HG02571 (cell line): ENCODE measurements around the gene GALNT7.

Experiments used
- ATAC-seq: cut with Tn5 transposase; IDR thresholded peaks from one replicate; pipeline ENCODE4 v1.9.1; 2021; ENCODE audit warnings: mild to moderate bottlenecking, moderate library complexity; ENCODE audit not compliant: unreplicated experiment

The GALNT7 gene

GRCh38 chr4:173288698-173289352, 120.2 kb downstream of the GALNT7 start:
- ATAC-seq: peak; percentile 25

GRCh38 chr4:173289353-173289727, 120.7 kb downstream of the GALNT7 start:
- no peak for ATAC-seq

DNA sequence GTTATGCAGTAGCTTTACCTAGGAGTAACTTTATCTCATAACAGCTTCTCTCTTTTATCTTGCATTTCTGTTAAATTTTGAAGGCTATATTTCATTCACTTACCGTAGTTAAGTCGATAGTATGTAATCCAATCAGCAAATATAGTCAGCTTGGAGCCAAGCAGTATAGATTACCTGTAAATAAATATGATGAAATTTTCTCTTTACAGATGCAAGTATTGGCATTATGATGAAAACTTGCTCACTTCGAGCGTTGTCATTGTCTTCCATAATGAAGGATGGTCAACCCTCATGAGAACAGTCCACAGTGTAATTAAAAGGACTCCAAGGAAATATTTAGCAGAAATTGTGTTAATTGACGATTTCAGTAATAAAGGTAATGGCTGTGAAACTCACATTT, 123.3 kb downstream of the GALNT7 start:
- ATAC-seq: no peak

DNA sequence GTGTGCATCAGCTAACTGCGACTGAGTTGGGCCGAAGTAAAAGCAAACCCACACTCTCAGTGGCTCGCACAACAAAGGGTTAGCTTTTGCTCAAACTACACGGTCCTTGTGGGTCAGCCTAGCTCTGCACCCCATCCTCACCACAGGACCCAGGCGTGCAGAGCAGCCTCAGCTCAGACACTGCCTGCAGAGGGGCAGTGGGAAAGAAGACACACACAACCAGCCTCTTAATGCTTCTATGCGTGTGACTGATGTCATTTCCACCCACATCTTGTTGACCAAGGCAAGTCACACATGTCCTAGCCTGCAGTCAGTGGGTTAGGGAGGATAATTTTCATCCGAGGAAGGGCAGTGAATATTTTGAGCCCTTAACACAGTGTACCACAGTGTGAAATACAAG, 125.1 kb downstream of the GALNT7 start:
- no peak for ATAC-seq

- no peak for ATAC-seq
These were observed 125.8 kb downstream of the GALNT7 start for GRCh38 chr4:173294444-173294843.

- ATAC-seq: no peak
These were observed 133.0 kb downstream of the GALNT7 start for GRCh38 chr4:173301518-173302201.

- ATAC-seq: no peak
These were observed 139.2 kb downstream of the GALNT7 start for GRCh38 chr4:173307778-173308177.

GRCh38 chr4:173311368-173311767, 142.8 kb downstream of the GALNT7 start:
- ATAC-seq: no peak

- ATAC-seq: no peak
These were observed 146.1 kb downstream of the GALNT7 start for GRCh38 chr4:173314715-173315114.

GRCh38 chr4:173316060-173316459, 147.4 kb downstream of the GALNT7 start:
- no peak for ATAC-seq

DNA sequence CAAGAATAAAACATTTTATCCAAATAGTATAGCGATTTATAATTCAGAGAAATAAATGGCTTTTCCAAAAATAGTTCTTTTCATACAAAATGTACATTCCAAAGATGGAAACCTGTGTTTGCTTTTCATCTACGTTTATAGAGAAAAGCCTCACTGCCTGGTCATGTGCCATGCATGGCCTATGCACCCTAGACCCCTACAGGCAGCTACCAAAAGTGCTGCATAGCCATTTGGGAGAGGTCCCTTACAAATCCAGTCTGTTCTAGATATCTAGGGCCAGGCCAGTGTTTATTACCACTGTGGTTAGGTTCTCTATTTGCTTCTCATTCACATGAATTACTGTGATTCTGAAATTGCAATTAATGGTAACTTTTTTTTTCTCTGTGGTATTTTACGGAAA, 148.4 kb downstream of the GALNT7 start:
- no peak for ATAC-seq

- no peak for ATAC-seq
These were observed 149.6 kb downstream of the GALNT7 start for GRCh38 chr4:173318240-173318639.

GRCh38 chr4:173318648-173319211, 150.1 kb downstream of the GALNT7 start:
- ATAC-seq: no peak

GRCh38 chr4:173319696-173320095, 151.1 kb downstream of the GALNT7 start:
- no peak for ATAC-seq

DNA sequence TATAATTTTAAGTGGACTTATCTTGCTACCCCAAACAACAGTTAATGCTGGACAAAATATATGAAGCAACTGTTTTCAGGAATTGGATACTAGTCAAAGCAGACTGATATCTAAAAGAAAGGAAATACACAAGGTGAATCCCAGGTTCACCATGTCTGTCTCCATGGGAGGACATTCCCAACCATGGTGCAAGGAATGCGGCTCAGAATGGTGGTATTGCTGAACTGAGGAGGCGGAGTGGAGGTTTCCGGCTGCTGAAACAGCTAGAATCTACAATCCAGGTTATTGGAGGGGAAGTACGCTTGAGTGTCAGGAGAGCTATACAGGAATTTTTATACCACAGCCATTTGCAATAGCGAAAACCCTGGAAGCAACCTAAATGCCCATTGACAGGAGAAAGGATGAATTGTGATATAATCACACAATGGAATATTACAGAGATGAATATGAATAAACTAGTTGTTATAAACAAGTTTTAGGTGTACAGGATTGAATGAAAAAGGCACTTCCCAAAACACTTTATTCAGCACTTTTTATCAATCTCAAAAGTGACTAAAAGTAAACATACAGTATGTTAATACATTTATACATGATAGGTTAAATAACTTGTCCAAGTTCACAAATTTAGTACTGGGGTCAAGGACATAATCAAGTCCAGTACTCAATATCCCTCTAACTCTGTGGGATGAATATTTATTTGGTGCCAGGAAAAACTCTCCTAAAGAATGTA, 156.6 kb downstream of the GALNT7 start:
- no peak for ATAC-seq

DNA sequence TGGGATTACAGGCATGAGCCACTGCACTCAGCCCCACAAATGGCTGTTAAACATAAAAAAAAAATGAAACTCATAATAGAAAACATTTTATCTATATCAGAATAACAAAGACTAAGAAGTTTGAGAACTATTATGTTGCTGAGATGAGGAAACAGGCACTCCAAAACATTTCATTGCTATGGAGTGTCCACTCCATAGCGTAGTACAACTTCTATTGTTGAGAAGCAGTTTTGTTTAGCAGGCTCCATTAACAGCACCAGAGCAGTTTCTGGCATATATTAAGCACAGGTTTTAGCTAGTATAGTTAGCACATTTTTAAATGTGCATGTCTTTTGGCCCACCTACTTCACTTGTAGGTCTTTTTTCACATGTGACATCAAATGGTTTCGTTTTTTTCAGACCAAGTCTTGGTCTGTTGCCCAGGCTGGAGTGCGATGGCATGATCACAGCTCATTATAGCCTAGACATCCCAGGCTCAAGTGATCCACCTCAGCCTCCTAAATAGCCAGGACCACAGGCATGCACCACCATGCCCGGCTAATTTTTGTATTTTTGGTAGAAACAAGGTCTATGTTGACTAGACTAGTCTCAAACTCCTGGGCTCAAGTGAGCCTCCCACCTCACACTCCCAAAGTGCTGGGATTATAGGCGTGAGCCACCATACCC, 159.8 kb downstream of the GALNT7 start:
- ATAC-seq: no peak

DNA sequence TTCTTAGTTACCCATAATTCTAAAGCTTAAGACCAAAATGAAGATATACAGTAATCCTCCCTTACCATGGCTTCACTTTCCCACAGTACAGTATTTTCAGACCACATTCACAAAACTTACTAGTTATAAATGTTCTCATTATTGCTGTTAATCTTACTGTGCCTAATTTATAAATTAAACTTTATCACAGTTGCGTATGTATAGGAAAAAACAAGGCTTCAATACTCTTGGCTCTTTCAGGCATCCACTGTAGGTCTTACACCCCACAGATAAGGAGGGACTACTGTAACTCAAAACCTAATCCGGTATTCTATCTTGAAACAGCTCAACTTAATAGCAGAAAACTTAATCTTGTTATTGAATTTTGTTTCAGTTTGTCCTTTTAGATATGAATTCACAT, 162.0 kb downstream of the GALNT7 start:
- no peak for ATAC-seq

DNA sequence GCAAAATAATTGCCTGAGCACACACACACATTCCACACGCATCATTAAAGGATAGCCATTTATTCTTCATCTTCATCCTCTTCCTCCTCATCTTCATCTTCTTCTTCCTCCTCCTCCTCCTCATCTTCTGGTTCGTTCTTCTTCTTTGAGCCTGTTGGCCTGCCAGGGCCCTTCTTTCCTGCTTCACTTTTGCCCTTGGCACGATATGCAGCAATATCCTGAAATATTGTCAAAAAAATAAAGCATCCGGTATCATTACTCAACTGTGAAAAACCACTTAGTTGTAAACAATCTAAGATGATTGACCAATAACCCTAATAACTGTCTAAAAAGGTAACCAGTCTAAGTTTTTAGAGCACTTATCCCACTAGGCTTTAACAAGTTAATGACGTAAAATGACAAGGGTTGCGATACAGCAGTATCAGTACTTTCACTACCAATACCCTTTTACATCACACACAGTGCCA, 163.4 kb downstream of the GALNT7 start:
- no peak for ATAC-seq

DNA sequence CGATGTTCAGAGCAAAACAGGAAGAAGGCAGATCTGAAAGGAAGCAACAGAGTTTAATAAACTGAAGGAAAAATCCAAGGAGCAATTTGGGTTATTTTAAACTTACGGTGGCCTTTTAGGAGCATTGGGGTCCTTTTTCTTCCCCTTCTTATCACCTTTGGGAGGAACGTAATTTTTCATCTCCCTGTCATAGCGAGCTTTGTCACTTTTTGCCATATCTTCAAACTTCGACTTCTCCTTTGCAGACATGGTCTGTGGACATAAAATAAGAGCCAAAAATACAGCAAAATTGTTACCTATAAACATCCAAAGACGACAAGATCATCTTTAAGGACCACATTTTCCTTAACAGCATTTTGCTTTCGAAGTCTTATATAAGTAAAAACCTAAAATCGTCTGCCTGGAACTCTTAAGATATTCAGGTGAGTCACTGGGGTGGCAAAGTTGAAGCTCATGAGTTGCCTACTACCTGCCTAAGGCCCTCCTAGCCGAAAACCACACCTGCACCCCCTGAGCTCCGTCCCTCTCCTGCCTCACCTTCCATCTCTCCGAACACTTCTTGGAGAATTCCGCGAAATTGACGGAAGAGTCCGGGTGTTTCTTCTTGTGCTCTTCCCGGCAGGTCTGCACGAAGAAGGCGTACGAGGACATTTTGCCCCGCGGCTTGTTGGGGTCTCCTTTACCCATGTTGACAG, 164.5 kb downstream of the GALNT7 start:
- no peak for ATAC-seq

GRCh38 chr4:173333658-173334084, 165.1 kb downstream of the GALNT7 start:
- ATAC-seq: peak; percentile 5
